Karpas-422 (cell line): ENCODE results near the gene BDNF. TPM values are rescaled to one million over a fixed set of nuclear protein-coding genes. Genes with fewer than 3 reads are reported as not detected.

Experiments
- DNase-seq: peaks from one replicate; pipeline ENCODE4 v3.0.0-alpha.2; 2015
- H2AFZ ChIP-seq: fragments of 200-600 bp; sonication (generic); 2 replicates; pipeline ENCODE4 v1.6.1; 2014; ENCODE audit warnings: antibody characterized with exemption, low read length, mixed read lengths
- H3K27ac ChIP-seq: fragments of 200-600 bp; sonication (generic); 2 replicates; pipeline ENCODE4 v1.5.1; 2014; ENCODE audit warnings: mild to moderate bottlenecking, low read length, moderate library complexity
- H3K27me3 ChIP-seq: fragments of 200-600 bp; sonication (generic); 2 replicates; pipeline ENCODE4 v1.6.1; 2014; ENCODE audit warnings: low read length, mixed read lengths
- H3K36me3 ChIP-seq: fragments of 200-600 bp; sonication (generic); 2 replicates; pipeline ENCODE4 v1.6.1; 2014; ENCODE audit warnings: low read length, mixed read lengths; ENCODE audit not compliant: insufficient read depth
- H3K4me1 ChIP-seq: fragments of 200-600 bp; sonication (generic); 2 replicates; pipeline ENCODE4 v1.6.1; 2014; ENCODE audit warnings: mild to moderate bottlenecking, low read length, mixed read lengths
- H3K4me2 ChIP-seq: fragments of 200-600 bp; sonication (generic); 2 replicates; pipeline ENCODE4 v1.6.1; 2014; ENCODE audit warnings: low read length, low read depth, mild to moderate bottlenecking; ENCODE audit not compliant: poor library complexity, severe bottlenecking
- H3K4me3 ChIP-seq: fragments of 200-600 bp; sonication (generic); 2 replicates; pipeline ENCODE4 v1.5.1; 2014; ENCODE audit warnings: mild to moderate bottlenecking, antibody characterized with exemption, low read length, mixed read lengths
- H3K79me2 ChIP-seq: fragments of 200-600 bp; sonication (generic); 2 replicates; pipeline ENCODE4 v1.6.1; 2014; ENCODE audit warnings: mild to moderate bottlenecking, low read length, mixed read lengths
- H3K9ac ChIP-seq: fragments of 200-600 bp; sonication (generic); 2 replicates; pipeline ENCODE4 v1.6.0; 2014; ENCODE audit warnings: low read length
- H3K9me2 ChIP-seq: fragments of 200-600 bp; sonication (generic), shearing (Covaris generic); replicated peaks from 2 replicates; pipeline ENCODE4 v1.6.0; 2014; ENCODE audit warnings: mild to moderate bottlenecking, low read length, moderate library complexity; ENCODE audit not compliant: insufficient read depth
- H3K9me3 ChIP-seq: fragments of 300-700, 200-600 bp; sonication (generic); 2 replicates; pipeline ENCODE4 v1.6.1; 2014; ENCODE audit warnings: low read length, mixed read lengths
- H4K20me1 ChIP-seq: fragments of 200-600 bp; sonication (generic); 2 replicates; pipeline ENCODE4 v1.6.1; 2014; ENCODE audit warnings: mild to moderate bottlenecking, antibody characterized with exemption, low read length, low read depth; ENCODE audit not compliant: insufficient read depth
- total RNA-seq: library from RNA; depleted of rRNA; stranded (reverse); fragments of >200 nt; shearing (Covaris generic); gene quantifications from 2 replicates; pipeline ENCODE4 v1.2.3, GENCODE V29; 2014; ENCODE audit warnings: low replicate concordance

The BDNF gene
- total RNA-seq, 1 experiment from 2014 or later: not detected

DNA sequence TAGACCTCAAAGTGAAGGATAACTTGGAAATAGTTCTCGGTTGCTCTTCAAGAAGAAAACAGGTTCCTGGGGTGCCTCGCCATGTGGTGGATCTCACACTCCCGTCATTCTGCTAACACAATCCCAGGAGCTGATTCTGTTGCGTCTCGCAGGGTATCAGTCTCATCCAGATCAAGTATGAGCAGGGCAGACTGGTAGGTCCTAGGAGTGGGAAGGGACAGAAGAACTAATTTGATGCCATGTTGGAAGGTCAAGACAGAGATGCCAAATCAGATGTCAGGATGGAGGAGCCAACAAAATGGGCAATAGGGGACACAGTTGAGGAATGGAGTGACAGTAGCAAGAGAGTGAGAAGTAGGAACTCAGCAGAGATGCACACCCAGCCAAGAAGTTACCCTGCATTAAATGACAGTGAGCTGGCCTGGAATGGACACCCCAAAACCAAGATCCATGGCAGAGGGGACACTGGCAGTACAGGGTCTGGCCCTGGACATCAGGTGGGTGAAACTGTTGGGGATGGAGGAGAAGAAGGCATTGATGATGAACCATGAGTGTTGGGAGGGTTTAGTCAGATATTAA, 76.2 kb downstream of the BDNF start:
- Histone ChIP-seq H3K36me3 (no peaks in the 10 kb centered on the region), H3K9me3 (no peaks in the 10 kb centered on the region), H3K9ac (no peak overlapping the region), H4K20me1 (no peaks in the 10 kb centered on the region), H3K9me2 (no peaks in the 10 kb centered on the region), H3K4me2 (no peak overlapping the region), H3K27ac (no peak overlapping the region), H3K79me2 (no peaks in the 10 kb centered on the region), H3K4me3 (no peak overlapping the region), H3K27me3 (no peaks in the 10 kb centered on the region), H3K4me1 (0 out of 2 replicates have a peak, but pooled peaks cover 4% of the 10 kb centered on the region), H2AFZ (no peak overlapping the region)
- no peak for DNase-seq

DNA sequence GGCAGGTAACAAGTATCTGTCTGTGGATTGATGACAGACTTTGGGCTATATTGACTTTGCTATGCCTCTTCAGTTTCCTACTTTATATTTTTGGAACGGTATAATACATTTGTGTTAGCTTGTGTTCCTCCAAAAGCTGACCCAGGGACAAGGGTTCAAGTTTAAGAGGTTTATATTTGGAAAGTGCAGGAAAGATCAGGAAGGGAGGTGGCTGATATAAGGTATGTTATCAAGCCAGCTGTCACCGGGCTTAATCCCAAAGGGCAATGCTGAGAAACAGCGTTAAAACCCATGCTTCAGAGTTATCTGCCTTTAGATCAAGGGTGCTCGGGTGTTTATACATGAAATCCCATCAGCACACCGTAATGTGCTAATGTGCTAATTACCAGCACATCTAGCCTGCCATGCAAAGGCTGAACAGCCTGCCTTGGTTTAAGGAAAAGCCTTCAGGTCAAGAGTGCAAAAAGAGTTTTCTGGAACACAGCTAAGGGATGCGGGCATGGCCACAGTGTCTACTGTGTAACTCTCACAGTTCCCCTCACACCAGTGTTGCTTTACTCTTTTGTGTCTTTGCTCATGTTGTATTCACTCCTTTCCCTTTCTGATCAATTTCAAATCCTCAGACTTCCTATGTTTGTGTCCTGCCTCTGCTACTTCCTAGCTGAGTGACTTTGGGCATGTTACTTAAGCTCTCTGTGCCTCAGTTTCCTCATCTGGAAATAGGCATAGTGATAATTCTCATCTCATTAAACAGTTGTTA, 77.5 kb downstream of the BDNF start:
- H3K9me3 ChIP-seq: no peaks in the 10 kb centered on the region
- no peak overlapping the region for H3K4me3 ChIP-seq
- no peaks in the 10 kb centered on the region for H3K9me2 ChIP-seq
- no peaks in the 10 kb centered on the region for H3K79me2 ChIP-seq
- no peak overlapping the region for H3K4me2 ChIP-seq
- no peak for DNase-seq
- no peak overlapping the region for H3K27ac ChIP-seq
- no peak overlapping the region for H2AFZ ChIP-seq
- no peaks in the 10 kb centered on the region for H3K36me3 ChIP-seq
- no peaks in the 10 kb centered on the region for H4K20me1 ChIP-seq
- 0 out of 2 replicates have a peak, but pooled peaks cover 4% of the 10 kb centered on the region for H3K4me1 ChIP-seq
- no peak overlapping the region for H3K9ac ChIP-seq
- no peaks in the 10 kb centered on the region for H3K27me3 ChIP-seq

DNA sequence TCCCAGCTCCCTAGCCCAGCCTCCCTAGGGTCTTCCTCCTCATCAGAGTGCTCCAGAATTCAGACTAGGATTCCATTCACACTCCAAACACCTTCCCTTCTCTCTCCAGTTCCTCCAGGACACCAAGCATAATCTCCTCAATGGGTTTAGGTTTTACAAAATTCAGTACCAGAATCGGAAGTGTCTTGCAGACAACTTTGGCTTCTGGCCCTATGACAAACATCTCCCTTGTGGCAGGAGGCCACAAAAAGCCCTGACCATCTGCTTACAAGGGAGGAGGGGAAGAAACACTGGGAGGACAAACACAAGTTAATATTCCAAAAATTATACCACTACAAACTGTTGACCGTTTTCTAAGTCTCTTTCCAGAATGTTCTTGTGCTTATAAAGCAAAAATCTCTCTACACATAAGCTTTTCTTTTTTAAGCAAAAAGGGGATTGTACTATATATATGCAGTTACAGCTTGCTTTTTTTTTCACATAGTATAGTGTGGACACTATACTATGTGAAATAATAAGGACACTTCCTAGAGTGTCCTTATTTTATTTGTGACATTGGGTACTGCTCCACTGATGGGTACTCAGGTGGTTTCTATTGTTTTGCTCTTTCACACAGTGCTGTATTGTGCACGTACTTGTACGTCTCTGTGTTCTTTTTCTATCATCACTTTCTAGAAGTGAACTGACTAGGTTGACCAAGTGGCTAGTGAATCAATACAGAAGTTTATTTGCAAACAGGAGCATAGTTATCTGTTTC, 78.7 kb downstream of the BDNF start:
- Histone ChIP-seq H3K36me3 (no peaks in the 10 kb centered on the region), H2AFZ (no peak overlapping the region), H3K4me1 (0 out of 2 replicates have a peak, but pooled peaks cover 4% of the 10 kb centered on the region), H3K79me2 (no peaks in the 10 kb centered on the region), H3K27me3 (no peaks in the 10 kb centered on the region), H3K4me2 (no peak overlapping the region), H3K27ac (no peak overlapping the region), H3K4me3 (no peak overlapping the region), H3K9me3 (no peaks in the 10 kb centered on the region), H4K20me1 (no peaks in the 10 kb centered on the region), H3K9me2 (no peaks in the 10 kb centered on the region), H3K9ac (no peak overlapping the region)
- no peak for DNase-seq

DNA sequence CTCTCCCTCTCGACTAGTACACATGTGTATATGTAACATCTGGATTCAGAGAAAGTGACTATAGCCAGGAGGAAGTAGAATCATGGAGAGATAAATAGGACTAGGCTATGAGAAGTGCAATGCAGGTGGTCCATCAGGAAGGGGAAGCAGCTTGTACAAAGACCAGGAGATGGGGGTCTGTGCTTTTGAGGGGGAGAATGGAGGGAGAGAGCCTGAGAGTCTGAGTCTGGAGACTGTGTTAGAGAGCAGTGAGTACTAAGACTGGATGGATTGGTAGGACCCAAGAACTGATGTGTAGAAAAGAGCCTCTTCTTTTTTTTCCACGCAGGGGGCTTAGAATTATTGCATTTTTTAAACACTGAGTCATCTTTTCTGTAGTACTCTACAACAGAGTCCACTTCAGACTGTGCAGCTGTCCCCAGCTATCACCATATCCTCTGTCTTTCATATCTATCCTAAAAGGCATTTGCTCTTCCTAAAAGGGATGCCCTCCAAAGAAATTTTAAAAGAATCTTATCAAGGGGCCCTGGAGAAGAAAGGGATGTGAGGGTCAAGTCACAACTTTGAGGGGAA, 80.4 kb downstream of the BDNF start:
- no peaks in the 10 kb centered on the region for H3K9me2 ChIP-seq
- no peak overlapping the region for H3K4me3 ChIP-seq
- H2AFZ ChIP-seq: no peak overlapping the region
- no peak for DNase-seq
- H3K9me3 ChIP-seq: no peaks in the 10 kb centered on the region
- H3K27me3 ChIP-seq: no peaks in the 10 kb centered on the region
- H3K4me1 ChIP-seq: no peaks in the 10 kb centered on the region
- H3K9ac ChIP-seq: no peak overlapping the region
- H3K36me3 ChIP-seq: no peaks in the 10 kb centered on the region
- no peaks in the 10 kb centered on the region for H4K20me1 ChIP-seq
- no peak overlapping the region for H3K4me2 ChIP-seq
- no peak overlapping the region for H3K27ac ChIP-seq
- H3K79me2 ChIP-seq: no peaks in the 10 kb centered on the region

DNA sequence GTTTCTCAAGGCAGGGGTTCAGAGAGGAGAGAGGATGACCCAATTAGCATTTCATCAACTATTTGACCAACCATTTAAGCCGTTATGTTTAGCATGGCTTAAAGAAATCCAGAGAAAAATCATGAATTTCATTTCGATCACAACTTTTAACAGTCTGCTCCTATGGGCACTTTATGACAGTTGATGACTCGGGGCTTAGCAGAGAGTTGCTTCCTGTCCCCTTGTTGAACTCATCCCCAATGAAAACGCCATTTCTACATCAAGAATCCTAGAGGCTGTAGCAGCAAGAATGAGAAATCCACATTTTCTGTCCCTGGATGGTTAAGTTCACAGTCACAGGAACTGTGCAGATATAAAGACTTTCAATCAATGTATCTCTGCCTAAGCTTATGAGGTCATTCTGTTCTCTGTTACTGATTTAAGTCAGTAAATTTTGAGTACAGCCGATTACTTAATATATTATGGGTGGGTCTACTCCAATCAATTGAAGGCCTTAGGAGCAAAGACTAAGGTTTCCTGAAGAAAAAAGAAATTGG, 81.1 kb downstream of the BDNF start:
- Histone ChIP-seq H3K4me2 (no peak overlapping the region), H3K27me3 (no peaks in the 10 kb centered on the region), H3K4me3 (no peak overlapping the region), H3K9me3 (no peaks in the 10 kb centered on the region), H4K20me1 (no peaks in the 10 kb centered on the region), H3K4me1 (no peaks in the 10 kb centered on the region), H3K27ac (no peak overlapping the region), H3K36me3 (no peaks in the 10 kb centered on the region), H3K9ac (no peak overlapping the region), H3K9me2 (no peaks in the 10 kb centered on the region), H3K79me2 (no peaks in the 10 kb centered on the region), H2AFZ (no peak overlapping the region)
- DNase-seq: no peak

DNA sequence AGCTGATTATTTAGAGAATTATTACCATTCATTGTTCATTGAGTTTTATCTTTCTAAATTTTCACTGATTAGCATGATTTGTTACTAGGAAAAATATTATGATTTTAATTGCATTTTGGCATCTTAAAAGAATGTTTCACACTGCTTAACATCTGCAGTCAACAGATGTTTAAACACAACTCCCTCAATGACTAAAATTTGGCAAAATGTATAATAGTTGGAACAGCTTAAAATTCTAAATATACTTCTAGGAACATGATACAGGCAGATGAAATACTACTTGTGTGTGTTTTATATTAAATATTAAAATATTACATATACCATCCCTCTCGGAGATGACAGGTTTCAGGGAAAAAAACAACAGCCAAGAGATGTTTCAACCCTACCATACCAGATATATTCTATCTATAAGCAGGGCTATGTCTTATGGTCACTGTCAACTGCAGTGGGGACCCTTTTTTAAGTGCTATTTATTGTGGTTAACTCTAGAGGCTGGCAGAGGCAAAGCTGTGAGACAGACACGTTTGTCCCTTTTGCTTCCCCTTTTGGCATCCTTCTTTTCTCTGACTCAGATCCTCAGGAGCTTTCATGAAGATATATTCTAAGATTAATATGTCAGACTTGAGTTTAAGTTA, 81.9 kb downstream of the BDNF start:
- H4K20me1 ChIP-seq: no peaks in the 10 kb centered on the region
- no peak overlapping the region for H3K27ac ChIP-seq
- no peak overlapping the region for H2AFZ ChIP-seq
- no peak overlapping the region for H3K4me3 ChIP-seq
- H3K4me2 ChIP-seq: no peak overlapping the region
- no peak overlapping the region for H3K9ac ChIP-seq
- H3K36me3 ChIP-seq: no peaks in the 10 kb centered on the region
- H3K9me2 ChIP-seq: no peaks in the 10 kb centered on the region
- H3K9me3 ChIP-seq: no peaks in the 10 kb centered on the region
- no peaks in the 10 kb centered on the region for H3K79me2 ChIP-seq
- DNase-seq: no peak
- H3K4me1 ChIP-seq: no peaks in the 10 kb centered on the region
- H3K27me3 ChIP-seq: no peaks in the 10 kb centered on the region

DNA sequence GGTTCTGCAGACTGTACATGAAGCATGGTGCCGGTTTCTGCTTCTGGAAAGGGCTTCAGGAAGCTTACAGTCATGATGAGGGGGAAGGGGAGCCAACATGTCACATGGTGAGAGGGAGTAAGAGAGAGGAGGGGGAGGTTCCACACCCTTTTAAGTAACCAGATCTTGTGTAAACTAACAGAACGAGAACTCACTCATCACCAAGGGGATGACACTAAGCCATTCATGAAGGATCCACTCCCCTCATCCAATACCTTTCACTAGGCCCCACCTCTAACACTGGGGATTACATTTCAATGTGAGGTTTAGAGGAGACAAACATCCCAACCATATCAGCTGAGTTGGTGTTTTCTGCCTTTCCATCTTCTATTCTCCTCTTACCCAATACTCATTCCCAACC, 83.5 kb downstream of the BDNF start:
- Histone ChIP-seq H4K20me1 (no peaks in the 10 kb centered on the region), H3K36me3 (no peaks in the 10 kb centered on the region), H3K9me2 (no peaks in the 10 kb centered on the region), H3K79me2 (no peaks in the 10 kb centered on the region), H3K9me3 (no peaks in the 10 kb centered on the region), H3K27me3 (no peaks in the 10 kb centered on the region), H3K4me2 (no peak overlapping the region), H3K27ac (no peak overlapping the region), H3K4me3 (no peak overlapping the region), H3K4me1 (no peaks in the 10 kb centered on the region), H3K9ac (no peak overlapping the region), H2AFZ (no peak overlapping the region)
- DNase-seq: no peak
